ENCODE measurements around the gene NEFH.

NEFH gene

DNA sequence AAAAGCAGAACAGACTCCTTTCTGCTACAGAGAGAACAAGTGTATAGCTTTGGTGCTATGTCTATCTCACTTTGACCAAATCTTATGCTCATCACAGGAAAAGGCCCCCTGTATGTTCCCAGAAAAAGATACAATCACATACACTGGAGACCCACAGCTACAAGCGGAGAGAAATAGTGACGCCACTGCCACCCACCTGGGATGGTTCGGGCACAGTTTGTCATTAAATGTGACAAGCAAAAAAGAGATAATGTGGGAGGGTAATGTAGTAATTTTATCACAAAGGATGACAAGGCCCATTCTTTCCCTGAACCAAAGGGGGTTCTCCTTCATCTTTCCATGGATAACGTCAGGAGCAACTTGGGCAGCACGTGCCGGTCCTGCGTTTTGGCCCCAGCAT lies 41.5 kb downstream of the NEFH start:
- TF ChIP-seq, protein P1, sequence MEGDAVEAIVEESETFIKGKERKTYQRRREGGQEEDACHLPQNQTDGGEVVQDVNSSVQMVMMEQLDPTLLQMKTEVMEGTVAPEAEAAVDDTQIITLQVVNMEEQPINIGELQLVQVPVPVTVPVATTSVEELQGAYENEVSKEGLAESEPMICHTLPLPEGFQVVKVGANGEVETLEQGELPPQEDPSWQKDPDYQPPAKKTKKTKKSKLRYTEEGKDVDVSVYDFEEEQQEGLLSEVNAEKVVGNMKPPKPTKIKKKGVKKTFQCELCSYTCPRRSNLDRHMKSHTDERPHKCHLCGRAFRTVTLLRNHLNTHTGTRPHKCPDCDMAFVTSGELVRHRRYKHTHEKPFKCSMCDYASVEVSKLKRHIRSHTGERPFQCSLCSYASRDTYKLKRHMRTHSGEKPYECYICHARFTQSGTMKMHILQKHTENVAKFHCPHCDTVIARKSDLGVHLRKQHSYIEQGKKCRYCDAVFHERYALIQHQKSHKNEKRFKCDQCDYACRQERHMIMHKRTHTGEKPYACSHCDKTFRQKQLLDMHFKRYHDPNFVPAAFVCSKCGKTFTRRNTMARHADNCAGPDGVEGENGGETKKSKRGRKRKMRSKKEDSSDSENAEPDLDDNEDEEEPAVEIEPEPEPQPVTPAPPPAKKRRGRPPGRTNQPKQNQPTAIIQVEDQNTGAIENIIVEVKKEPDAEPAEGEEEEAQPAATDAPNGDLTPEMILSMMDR (IDR thresholded peaks at IDR 0.05; ENCODE audit: low read length): no peak
- TF ChIP-seq EZH2 (IDR thresholded peaks at IDR 0.05; ENCODE audit: borderline replicate concordance, low read length): no peak
- Histone ChIP-seq H3K4me2 (ENCODE audit: low read length) (no peak overlapping the region), H2AFZ (ENCODE audit: low read length) (no peak overlapping the region), H3K27ac (ENCODE audit: low read depth, low read length, poor library complexity, severe bottlenecking) (no peak overlapping the region), H3K4me1 (ENCODE audit: insufficient read depth, low read length, severe bottlenecking) (no peaks in the 10 kb centered on the region), H3K79me2 (ENCODE audit: insufficient read depth, low read length) (no peaks in the 10 kb centered on the region), H3K9ac (ENCODE audit: low read length) (no peak overlapping the region), H3K4me3 (ENCODE audit: low read depth, low read length, poor library complexity, severe bottlenecking) (no peak overlapping the region), H3K27me3 (ENCODE audit: insufficient read depth, low read length) (no peaks in the 10 kb centered on the region), H3K36me3 (ENCODE audit: insufficient read depth, low read length) (peaks cover 85% of the 10 kb centered on the region), H4K20me1 (ENCODE audit: insufficient read depth, low read length) (no peaks in the 10 kb centered on the region), H3K9me2 (ENCODE audit: low read depth, low read length) (no peaks in the 10 kb centered on the region), H3F3A (ENCODE audit: insufficient read depth, low read length) (no peaks in the 10 kb centered on the region), H3K9me3 (ENCODE audit: low read length) (no peaks in the 10 kb centered on the region)

DNA sequence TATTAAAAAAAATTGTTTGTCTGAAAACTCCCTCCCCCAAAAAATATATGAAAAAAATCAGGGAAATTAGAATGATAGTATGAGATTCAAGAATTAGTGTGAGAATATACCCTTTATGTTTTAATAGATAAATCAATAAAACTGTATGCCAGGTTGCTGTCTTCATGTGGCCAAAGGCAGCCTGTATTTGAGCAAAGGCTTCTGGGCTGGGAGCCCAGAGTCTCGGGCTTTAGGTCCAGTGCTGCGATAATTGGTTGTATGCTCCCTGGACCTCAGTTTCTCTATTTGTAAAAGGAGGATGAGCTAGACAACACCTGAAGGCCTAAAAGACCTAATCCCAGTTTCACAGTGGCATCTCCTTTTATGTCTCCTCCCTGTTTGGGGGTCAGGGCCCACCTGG lies 43.7 kb downstream of the NEFH start:
- no peak overlapping the region for H2AFZ ChIP-seq (ENCODE audit: low read length)
- H3K9me2 ChIP-seq (ENCODE audit: low read depth, low read length): no peaks in the 10 kb centered on the region
- no peaks in the 10 kb centered on the region for H4K20me1 ChIP-seq (ENCODE audit: insufficient read depth, low read length)
- H3K9ac ChIP-seq (ENCODE audit: low read length): no peak overlapping the region
- H3K4me3 ChIP-seq (ENCODE audit: low read depth, low read length, poor library complexity, severe bottlenecking): no peak overlapping the region
- no peaks in the 10 kb centered on the region for H3K79me2 ChIP-seq (ENCODE audit: insufficient read depth, low read length)
- no peaks in the 10 kb centered on the region for H3K4me1 ChIP-seq (ENCODE audit: insufficient read depth, low read length, severe bottlenecking)
- no peak overlapping the region for H3K4me2 ChIP-seq (ENCODE audit: low read length)
- no peak overlapping the region for H3K27ac ChIP-seq (ENCODE audit: low read depth, low read length, poor library complexity, severe bottlenecking)
- no peaks in the 10 kb centered on the region for H3K9me3 ChIP-seq (ENCODE audit: low read length)
- TF ChIP-seq, protein P1 (IDR thresholded peaks at IDR 0.05; ENCODE audit: low read length): no peak
- TF ChIP-seq EZH2 (IDR thresholded peaks at IDR 0.05; ENCODE audit: borderline replicate concordance, low read length): no peak
- H3K27me3 ChIP-seq (ENCODE audit: insufficient read depth, low read length): no peaks in the 10 kb centered on the region
- H3F3A ChIP-seq (ENCODE audit: insufficient read depth, low read length): 0 out of 2 replicates have a peak, but pooled peaks cover 3% of the 10 kb centered on the region
- H3K36me3 ChIP-seq (ENCODE audit: insufficient read depth, low read length): peaks cover 87% of the 10 kb centered on the region

GRCh38 chr22:29524442-29525191 lies 44.6 kb downstream of the NEFH start:
- Histone ChIP-seq H3K4me3 (ENCODE audit: low read depth, low read length, poor library complexity, severe bottlenecking) (no peak overlapping the region), H3K27ac (ENCODE audit: low read depth, low read length, poor library complexity, severe bottlenecking) (no peak overlapping the region), H3K4me1 (ENCODE audit: insufficient read depth, low read length, severe bottlenecking) (no peaks in the 10 kb centered on the region), H3K9ac (ENCODE audit: low read length) (no peak overlapping the region), H3K9me3 (ENCODE audit: low read length) (no peaks in the 10 kb centered on the region), H3F3A (ENCODE audit: insufficient read depth, low read length) (0 out of 2 replicates have a peak, but pooled peaks cover 3% of the 10 kb centered on the region), H3K27me3 (ENCODE audit: insufficient read depth, low read length) (no peaks in the 10 kb centered on the region), H3K9me2 (ENCODE audit: low read depth, low read length) (no peaks in the 10 kb centered on the region), H3K4me2 (ENCODE audit: low read length) (no peak overlapping the region), H3K36me3 (ENCODE audit: insufficient read depth, low read length) (peaks cover 87% of the 10 kb centered on the region), H2AFZ (ENCODE audit: low read length) (no peak overlapping the region), H3K79me2 (ENCODE audit: insufficient read depth, low read length) (no peaks in the 10 kb centered on the region), H4K20me1 (ENCODE audit: insufficient read depth, low read length) (no peaks in the 10 kb centered on the region)
- no peak for TF ChIP-seq EZH2 (IDR thresholded peaks at IDR 0.05; ENCODE audit: borderline replicate concordance, low read length)
- TF ChIP-seq, protein P1 (IDR thresholded peaks at IDR 0.05; ENCODE audit: low read length): peak; percentile 50; the same call in 1 of the 2 replicates

Measured in OCI-LY1 (cell line).